ENCODE measurements around the gene COL6A6.

COL6A6 gene

GRCh38 chr3:130558366-130558765 is 41.4 kb downstream of the COL6A6 start:
- TF ChIP-seq ZFX (IDR thresholded peaks at IDR 0.05), result no peak
- TF ChIP-seq, protein P1, sequence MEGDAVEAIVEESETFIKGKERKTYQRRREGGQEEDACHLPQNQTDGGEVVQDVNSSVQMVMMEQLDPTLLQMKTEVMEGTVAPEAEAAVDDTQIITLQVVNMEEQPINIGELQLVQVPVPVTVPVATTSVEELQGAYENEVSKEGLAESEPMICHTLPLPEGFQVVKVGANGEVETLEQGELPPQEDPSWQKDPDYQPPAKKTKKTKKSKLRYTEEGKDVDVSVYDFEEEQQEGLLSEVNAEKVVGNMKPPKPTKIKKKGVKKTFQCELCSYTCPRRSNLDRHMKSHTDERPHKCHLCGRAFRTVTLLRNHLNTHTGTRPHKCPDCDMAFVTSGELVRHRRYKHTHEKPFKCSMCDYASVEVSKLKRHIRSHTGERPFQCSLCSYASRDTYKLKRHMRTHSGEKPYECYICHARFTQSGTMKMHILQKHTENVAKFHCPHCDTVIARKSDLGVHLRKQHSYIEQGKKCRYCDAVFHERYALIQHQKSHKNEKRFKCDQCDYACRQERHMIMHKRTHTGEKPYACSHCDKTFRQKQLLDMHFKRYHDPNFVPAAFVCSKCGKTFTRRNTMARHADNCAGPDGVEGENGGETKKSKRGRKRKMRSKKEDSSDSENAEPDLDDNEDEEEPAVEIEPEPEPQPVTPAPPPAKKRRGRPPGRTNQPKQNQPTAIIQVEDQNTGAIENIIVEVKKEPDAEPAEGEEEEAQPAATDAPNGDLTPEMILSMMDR (conservative IDR thresholded peaks at IDR 0.05), result no peak
- no peak overlapping the region for H3K27ac ChIP-seq

- TF ChIP-seq ZFX (IDR thresholded peaks at IDR 0.05), result no peak
- H3K27ac ChIP-seq, result no peak overlapping the region
These were observed 48.2 kb downstream of the COL6A6 start for GRCh38 chr3:130565224-130565623.
